ENCODE data around the gene THADA.
"Not testable (repeated sequence)": the region's sequence is repeated elsewhere in the genome, so short reads cannot be mapped to it uniquely, and the experiment has no call there.

Gene THADA

GRCh38 chr2:43298500-43298899 is 297.3 kb downstream of the THADA start:
- H3K36me3 ChIP-seq (ENCODE audit: control insufficient read depth, insufficient read depth, low read length), result no peaks in the 10 kb centered on the region
- H3K4me3 ChIP-seq (ENCODE audit: insufficient read depth, low read depth, low read length), result no peak overlapping the region
- H3K27me3 ChIP-seq (ENCODE audit: control insufficient read depth, insufficient read depth, low read length, poor library complexity, severe bottlenecking), result no peaks in the 10 kb centered on the region
- H3K4me1 ChIP-seq (ENCODE audit: control insufficient read depth, insufficient read depth, low read length), result no peaks in the 10 kb centered on the region
- no peak overlapping the region for H3K27ac ChIP-seq (ENCODE audit: insufficient read depth, low read depth, low read length, poor library complexity, severe bottlenecking)
- no peaks in the 10 kb centered on the region for H3K9me3 ChIP-seq (ENCODE audit: control insufficient read depth, low read length)

- H3K4me3 ChIP-seq (ENCODE audit: insufficient read depth, low read depth, low read length); H3K36me3 ChIP-seq (ENCODE audit: control insufficient read depth, insufficient read depth, low read length); H3K27ac ChIP-seq (ENCODE audit: insufficient read depth, low read depth, low read length, poor library complexity, severe bottlenecking); H3K4me1 ChIP-seq (ENCODE audit: control insufficient read depth, insufficient read depth, low read length); H3K9me3 ChIP-seq (ENCODE audit: control insufficient read depth, low read length); H3K27me3 ChIP-seq (ENCODE audit: control insufficient read depth, insufficient read depth, low read length, poor library complexity, severe bottlenecking): not testable (repeated sequence)
- WGBS, 2 experiments, result 97% methylated on average over 17 to 26 of the region's 36 CpGs
Observed at GRCh38 chr2:43297740-43298139, 298.1 kb downstream of the THADA start.

- Histone ChIP-seq H3K4me1 (ENCODE audit: control insufficient read depth, insufficient read depth, low read length) (no peaks in the 10 kb centered on the region), H3K4me3 (ENCODE audit: insufficient read depth, low read depth, low read length) (no peak overlapping the region), H3K27me3 (ENCODE audit: control insufficient read depth, insufficient read depth, low read length, poor library complexity, severe bottlenecking) (no peaks in the 10 kb centered on the region), H3K9me3 (ENCODE audit: control insufficient read depth, low read length) (no peaks in the 10 kb centered on the region), H3K27ac (ENCODE audit: insufficient read depth, low read depth, low read length, poor library complexity, severe bottlenecking) (no peak overlapping the region), H3K36me3 (ENCODE audit: control insufficient read depth, insufficient read depth, low read length) (no peaks in the 10 kb centered on the region)
- WGBS, 2 experiments, result 95 to 96% methylated on average over 5 of the region's 5 CpGs
Observed at GRCh38 chr2:43294973-43295603, 300.8 kb downstream of the THADA start.

GRCh38 chr2:43293744-43294695 is 301.8 kb downstream of the THADA start:
- 85 to 94% methylated on average over 6 of the region's 6 CpGs for WGBS, 2 experiments
- no peak overlapping the region for H3K27ac ChIP-seq (ENCODE audit: insufficient read depth, low read depth, low read length, poor library complexity, severe bottlenecking)
- no peaks in the 10 kb centered on the region for H3K36me3 ChIP-seq (ENCODE audit: control insufficient read depth, insufficient read depth, low read length)
- H3K4me3 ChIP-seq (ENCODE audit: insufficient read depth, low read depth, low read length), result no peak overlapping the region
- no peaks in the 10 kb centered on the region for H3K27me3 ChIP-seq (ENCODE audit: control insufficient read depth, insufficient read depth, low read length, poor library complexity, severe bottlenecking)
- H3K9me3 ChIP-seq (ENCODE audit: control insufficient read depth, low read length), result no peaks in the 10 kb centered on the region
- no peaks in the 10 kb centered on the region for H3K4me1 ChIP-seq (ENCODE audit: control insufficient read depth, insufficient read depth, low read length)

GRCh38 chr2:43292851-43293743 is 302.7 kb downstream of the THADA start:
- Histone ChIP-seq H3K27me3 (ENCODE audit: control insufficient read depth, insufficient read depth, low read length, poor library complexity, severe bottlenecking) (no peaks in the 10 kb centered on the region), H3K36me3 (ENCODE audit: control insufficient read depth, insufficient read depth, low read length) (no peaks in the 10 kb centered on the region), H3K4me3 (ENCODE audit: insufficient read depth, low read depth, low read length) (no peak overlapping the region), H3K9me3 (ENCODE audit: control insufficient read depth, low read length) (no peaks in the 10 kb centered on the region), H3K4me1 (ENCODE audit: control insufficient read depth, insufficient read depth, low read length) (no peaks in the 10 kb centered on the region), H3K27ac (ENCODE audit: insufficient read depth, low read depth, low read length, poor library complexity, severe bottlenecking) (no peak overlapping the region)
- WGBS, 2 experiments, result 94 to 98% methylated on average over 11 of the region's 11 CpGs

- WGBS, 2 experiments, result 96 to 100% methylated on average over 1 of the region's 1 CpG
- Histone ChIP-seq H3K9me3 (ENCODE audit: control insufficient read depth, low read length) (no peaks in the 10 kb centered on the region), H3K27me3 (ENCODE audit: control insufficient read depth, insufficient read depth, low read length, poor library complexity, severe bottlenecking) (no peaks in the 10 kb centered on the region), H3K4me1 (ENCODE audit: control insufficient read depth, insufficient read depth, low read length) (no peaks in the 10 kb centered on the region), H3K4me3 (ENCODE audit: insufficient read depth, low read depth, low read length) (no peak overlapping the region), H3K27ac (ENCODE audit: insufficient read depth, low read depth, low read length, poor library complexity, severe bottlenecking) (no peak overlapping the region), H3K36me3 (ENCODE audit: control insufficient read depth, insufficient read depth, low read length) (no peaks in the 10 kb centered on the region)
Observed at GRCh38 chr2:43292297-43292696, 303.5 kb downstream of the THADA start.

GRCh38 chr2:43289331-43289730 is 306.5 kb downstream of the THADA start:
- 86 to 91% methylated on average over 4 of the region's 4 CpGs for WGBS, 2 experiments
- Histone ChIP-seq H3K36me3 (ENCODE audit: control insufficient read depth, insufficient read depth, low read length) (peaks cover 25% of the 10 kb centered on the region), H3K9me3 (ENCODE audit: control insufficient read depth, low read length) (no peaks in the 10 kb centered on the region)

GRCh38 chr2:43288417-43289305 is 307.2 kb downstream of the THADA start:
- no peaks in the 10 kb centered on the region for H3K9me3 ChIP-seq (ENCODE audit: control insufficient read depth, low read length)
- no peak overlapping the region for H3K27ac ChIP-seq (ENCODE audit: insufficient read depth, low read depth, low read length, poor library complexity, severe bottlenecking)
- no peak overlapping the region for H3K4me3 ChIP-seq (ENCODE audit: insufficient read depth, low read depth, low read length)
- 88 to 98% methylated on average over 4 of the region's 4 CpGs for WGBS, 2 experiments
- H3K4me1 ChIP-seq (ENCODE audit: control insufficient read depth, insufficient read depth, low read length), result no peaks in the 10 kb centered on the region
- H3K36me3 ChIP-seq (ENCODE audit: control insufficient read depth, insufficient read depth, low read length), result peaks cover 29% of the 10 kb centered on the region
- no peaks in the 10 kb centered on the region for H3K27me3 ChIP-seq (ENCODE audit: control insufficient read depth, insufficient read depth, low read length, poor library complexity, severe bottlenecking)

More at GRCh38 chr2:43289331-43289730, 306.5 kb downstream of the THADA start:
- Histone ChIP-seq H3K27ac (ENCODE audit: insufficient read depth, low read depth, low read length, poor library complexity, severe bottlenecking) (no peak overlapping the region), H3K4me1 (ENCODE audit: control insufficient read depth, insufficient read depth, low read length) (no peaks in the 10 kb centered on the region), H3K27me3 (ENCODE audit: control insufficient read depth, insufficient read depth, low read length, poor library complexity, severe bottlenecking) (no peaks in the 10 kb centered on the region), H3K4me3 (ENCODE audit: insufficient read depth, low read depth, low read length) (no peak overlapping the region)

- Histone ChIP-seq H3K4me3 (ENCODE audit: insufficient read depth, low read depth, low read length) (no peak overlapping the region), H3K27me3 (ENCODE audit: control insufficient read depth, insufficient read depth, low read length, poor library complexity, severe bottlenecking) (no peaks in the 10 kb centered on the region), H3K4me1 (ENCODE audit: control insufficient read depth, insufficient read depth, low read length) (no peaks in the 10 kb centered on the region), H3K27ac (ENCODE audit: insufficient read depth, low read depth, low read length, poor library complexity, severe bottlenecking) (no peak overlapping the region), H3K9me3 (ENCODE audit: control insufficient read depth, low read length) (no peaks in the 10 kb centered on the region), H3K36me3 (ENCODE audit: control insufficient read depth, insufficient read depth, low read length) (peaks cover 29% of the 10 kb centered on the region)
- WGBS, 2 experiments, result 93 to 95% methylated on average over 2 of the region's 2 CpGs
Observed at GRCh38 chr2:43285987-43286386, 309.9 kb downstream of the THADA start.
